Uterus (tissue), 4 donors: ENCODE data around the gene SKIDA1. TPM values are rescaled to one million over a fixed set of nuclear protein-coding genes. Genes with fewer than 3 reads are reported as not detected.

ENCODE experiments used
- DNase-seq, 2 donors: peaks; one replicate each; pipeline ENCODE4 v3.0.0-alpha.2; 2019 to 2020
- H3K27ac ChIP-seq, 2 donors: fragments of 200-600 bp; sonication (generic); 1 replicate in 1 of 2; 2 replicates in 1 of 2; pipeline ENCODE4 v1.5.1; 2016 to 2018
- H3K27me3 ChIP-seq, 2 donors: fragments of 200-600 bp; sonication (generic); one replicate each; pipeline ENCODE4 v1.5.1; 2018 to 2019; ENCODE audit warnings: control low read depth in 1 of 2
- H3K36me3 ChIP-seq, 2 donors: fragments of 200-600 bp; sonication (generic); one replicate each; pipeline ENCODE4 v1.5.1; 2019; ENCODE audit warnings: control low read depth in 1 of 2
- H3K4me1 ChIP-seq, 2 donors: fragments of 200-600 bp; sonication (generic); one replicate each; pipeline ENCODE4 v1.5.1; 2018 to 2019; ENCODE audit warnings: control low read depth in 1 of 2
- H3K4me3 ChIP-seq, 2 donors: fragments of 200-600 bp; sonication (generic); 1 replicate in 1 of 2; 2 replicates in 1 of 2; pipeline ENCODE4 v1.5.1; 2018 to 2019; ENCODE audit warnings: mild to moderate bottlenecking in 1 of 2
- H3K9me3 ChIP-seq, 2 donors: fragments of 200-600 bp; sonication (generic); one replicate each; pipeline ENCODE4 v1.5.1; 2019; ENCODE audit warnings: control low read depth in 1 of 2
- CTCF ChIP-seq, 4 experiments: fragments of 200-600 bp in 2 of 4; fragments of 450-650 bp in 2 of 4; sonication (generic) in 2 of 4; IDR thresholded peaks; one replicate each; pipeline ENCODE4 v1.5.1; 2016 to 2019; ENCODE audit warnings: antibody characterized with exemption in 4 of 4, mild to moderate bottlenecking in 2 of 4, moderate library complexity in 1 of 4
- POLR2A ChIP-seq, 2 donors: fragments of 450-650 bp; IDR thresholded peaks; one replicate each; pipeline ENCODE4 v1.6.1; 2016; ENCODE audit warnings: antibody characterized with exemption in 2 of 2, mild to moderate bottlenecking in 1 of 2, moderate library complexity in 1 of 2
- intact Hi-C: fragments of 100-400 bp; cut with DNase I; formaldehyde crosslinking; loops from one replicate; pipeline ENCODE4 v1.15.1; 2023; ENCODE audit warnings: low total_unique reads
- total RNA-seq, 4 donors: library from RNA; depleted of rRNA in 3 of 4; stranded (reverse); fragments of >200 nt in 3 of 4; gene quantifications; one replicate each; pipeline versions ENCODE4 v1.1.0 to v1.2.4, GENCODE V29; 2014 to 2023
- donor health status: DM: yes; HTN: yes; CAD: no.

Gene SKIDA1
- total RNA-seq, 4 donors from 2014 or later, result 0.26 to 4.9 (median 1.6) TPM; not detected in 1

- intact Hi-C loops, result loop anchor here (10.0 kb wide), 1 partner anchor 726 kb away; no protein-coding TSS in a partner anchor
- Histone ChIP-seq H3K27ac (peak overlapping the region; percentile 99 to 100), H3K4me1 (no peaks in the 10 kb centered on the region), H3K4me3 (peak overlapping the region in 1 of 2 donors; percentile 75), H3K27me3 (no peaks in the 10 kb centered on the region), H3K36me3 (no peaks in the 10 kb centered on the region), H3K9me3 (no peaks in the 10 kb centered on the region)
- no peak for DNase-seq
- TF ChIP-seq CTCF (IDR thresholded peaks at IDR 0.05), result no peak
- TF ChIP-seq POLR2A (IDR thresholded peaks at IDR 0.05), result no peak
Measured at GRCh38 chr10:21528236-21529031, 3.0 kb upstream of the SKIDA1 start.

GRCh38 chr10:21527598-21528235, 2.2 kb upstream of the SKIDA1 start:
- no peak for TF ChIP-seq CTCF (IDR thresholded peaks at IDR 0.05)
- DNase-seq, result no peak
- Histone ChIP-seq H3K27me3 (no peaks in the 10 kb centered on the region), H3K4me3 (peak overlapping the region; percentile 70 to 75), H3K36me3 (no peaks in the 10 kb centered on the region), H3K9me3 (no peaks in the 10 kb centered on the region), H3K27ac (peak overlapping the region; percentile 99 to 100), H3K4me1 (no peaks in the 10 kb centered on the region)
- intact Hi-C loops, result loop anchor here (10.0 kb wide), 1 partner anchor 727 kb away; no protein-coding TSS in a partner anchor

- DNase-seq, result peak; percentile 61 to 71
- TF ChIP-seq POLR2A (IDR thresholded peaks at IDR 0.05), result peak in 1 of 2 donors; percentile 32
- no peak for TF ChIP-seq CTCF (IDR thresholded peaks at IDR 0.05)
- Histone ChIP-seq H3K27me3 (no peaks in the 10 kb centered on the region), H3K4me3 (peak overlapping the region; percentile 70 to 75), H3K27ac (peak overlapping the region; percentile 99 to 100), H3K4me1 (no peaks in the 10 kb centered on the region), H3K9me3 (no peaks in the 10 kb centered on the region), H3K36me3 (no peaks in the 10 kb centered on the region)
- intact Hi-C loops, result loop anchor here (10.0 kb wide), 1 partner anchor 728 kb away; no protein-coding TSS in a partner anchor
Measured at GRCh38 chr10:21526860-21527597, 1.5 kb upstream of the SKIDA1 start.

GRCh38 chr10:21526188-21526859, 842 bp upstream of the SKIDA1 start:
- H3K27ac ChIP-seq, result peak overlapping the region; percentile 99 to 100
- intact Hi-C loops, result loop anchor here (10.0 kb wide), 1 partner anchor 728 kb away; no protein-coding TSS in a partner anchor
- H3K9me3 ChIP-seq, result no peaks in the 10 kb centered on the region
- H3K4me1 ChIP-seq, result no peaks in the 10 kb centered on the region
- peak; percentile 83 to 84 for DNase-seq
- TF ChIP-seq POLR2A (IDR thresholded peaks at IDR 0.05), result no peak
- TF ChIP-seq CTCF (IDR thresholded peaks at IDR 0.05), result no peak
- no peaks in the 10 kb centered on the region for H3K27me3 ChIP-seq
- H3K36me3 ChIP-seq, result no peaks in the 10 kb centered on the region
- H3K4me3 ChIP-seq, result peak overlapping the region; percentile 70 to 75
